ENCODE results near the gene IGF2BP2. TPM values are rescaled to one million over a fixed set of nuclear protein-coding genes. Genes with fewer than 3 reads are reported as not detected.

The IGF2BP2 gene
- total RNA-seq, 2 donors from 2014 or later = 143 to 162 TPM

GRCh38 chr3:185722881-185723280, 102.0 kb downstream of the IGF2BP2 start:
- Histone ChIP-seq H3K27me3 (ENCODE audit: control insufficient read depth, insufficient read depth, low read length, poor library complexity, severe bottlenecking) (no peaks in the 10 kb centered on the region), H3K9me3 (ENCODE audit: control insufficient read depth, low read length) (no peaks in the 10 kb centered on the region), H3K36me3 (ENCODE audit: control insufficient read depth, insufficient read depth, low read length) (peaks cover 4% of the 10 kb centered on the region), H3K4me3 (ENCODE audit: low read length) (no peak overlapping the region), H3K4me1 (ENCODE audit: control insufficient read depth, insufficient read depth, low read length) (peaks cover 14% of the 10 kb centered on the region), H3K27ac (ENCODE audit: low read depth, low read length) (no peak overlapping the region), H3K9ac (ENCODE audit: extremely low read depth, low read length, poor library complexity, severe bottlenecking) (no peak overlapping the region)
- TF ChIP-seq CTCF (conservative IDR thresholded peaks at IDR 0.05) = no peak
- WGBS, 2 experiments (ENCODE audit: insufficient coverage in 1 of 2, insufficient read length in 1 of 2) = 92 to 94% methylated on average over 3 to 5 of the region's 5 CpGs
- Mint-ChIP-seq H3K27me3 (ENCODE audit: insufficient read depth) (no peaks in the 10 kb centered on the region), H3K4me1 (peaks cover 43% of the 10 kb centered on the region), H3K36me3 (ENCODE audit: low read depth) (peaks cover 12% of the 10 kb centered on the region), H3K9me3 (no peaks in the 10 kb centered on the region), H3K4me3 (no peak overlapping the region), H3K27ac (no peak overlapping the region)
- DNase-seq = no peak

GRCh38 chr3:185721970-185722369, 102.9 kb downstream of the IGF2BP2 start:
- no peak for TF ChIP-seq CTCF (conservative IDR thresholded peaks at IDR 0.05)
- no peak overlapping the region for H3K4me3 Mint-ChIP-seq
- H3K4me1 ChIP-seq (ENCODE audit: control insufficient read depth, insufficient read depth, low read length) = peaks cover 20% of the 10 kb centered on the region
- WGBS, 2 experiments (ENCODE audit: insufficient coverage in 1 of 2, insufficient read length in 1 of 2) = 90% methylated on average over 3 of the region's 3 CpGs; no CpG with 5 or more reads in 1 of the 2 experiments
- H3K9me3 ChIP-seq (ENCODE audit: control insufficient read depth, low read length) = no peaks in the 10 kb centered on the region
- no peak for DNase-seq
- H3K9me3 Mint-ChIP-seq = no peaks in the 10 kb centered on the region
- peaks cover 43% of the 10 kb centered on the region for H3K4me1 Mint-ChIP-seq
- H3K27me3 ChIP-seq (ENCODE audit: control insufficient read depth, insufficient read depth, low read length, poor library complexity, severe bottlenecking) = no peaks in the 10 kb centered on the region
- H3K4me3 ChIP-seq (ENCODE audit: low read length) = no peak overlapping the region
- no peaks in the 10 kb centered on the region for H3K27me3 Mint-ChIP-seq (ENCODE audit: insufficient read depth)
- no peak overlapping the region for H3K27ac Mint-ChIP-seq
- H3K9ac ChIP-seq (ENCODE audit: extremely low read depth, low read length, poor library complexity, severe bottlenecking) = no peak overlapping the region
- H3K27ac ChIP-seq (ENCODE audit: low read depth, low read length) = no peak overlapping the region
- H3K36me3 ChIP-seq (ENCODE audit: control insufficient read depth, insufficient read depth, low read length) = peaks cover 4% of the 10 kb centered on the region
- H3K36me3 Mint-ChIP-seq (ENCODE audit: low read depth) = peaks cover 12% of the 10 kb centered on the region

DNA sequence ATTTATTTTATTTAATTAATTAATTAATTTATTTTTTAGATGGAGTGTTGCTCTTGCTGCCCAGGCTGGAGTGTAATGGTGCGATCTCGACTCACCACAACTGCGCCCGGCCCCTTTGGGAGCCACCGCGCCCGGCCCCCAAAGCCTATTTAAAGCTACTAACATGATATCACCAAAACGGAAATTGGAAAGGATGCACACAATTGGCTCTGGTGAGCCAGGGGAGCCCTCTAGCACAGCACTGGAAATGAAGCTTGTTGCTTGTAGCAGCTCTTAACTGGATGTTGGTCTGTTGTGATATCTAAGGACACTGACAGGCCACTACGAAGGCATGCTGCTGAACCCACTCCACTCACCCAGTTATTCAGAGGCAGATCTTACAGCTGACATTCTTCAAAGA, 104.5 kb downstream of the IGF2BP2 start:
- no peaks in the 10 kb centered on the region for H3K27me3 Mint-ChIP-seq (ENCODE audit: insufficient read depth)
- H3K27ac Mint-ChIP-seq = no peak overlapping the region
- H3K4me3 Mint-ChIP-seq = no peak overlapping the region
- no peak overlapping the region for H3K27ac ChIP-seq (ENCODE audit: low read depth, low read length)
- WGBS, 2 experiments (ENCODE audit: insufficient coverage in 1 of 2, insufficient read length in 1 of 2) = 95 to 100% methylated on average over 9 of the region's 9 CpGs
- TF ChIP-seq CTCF (conservative IDR thresholded peaks at IDR 0.05) = no peak
- H3K4me1 Mint-ChIP-seq = peaks cover 45% of the 10 kb centered on the region
- no peak overlapping the region for H3K4me3 ChIP-seq (ENCODE audit: low read length)
- H3K9me3 Mint-ChIP-seq = no peaks in the 10 kb centered on the region
- H3K27me3 ChIP-seq (ENCODE audit: control insufficient read depth, insufficient read depth, low read length, poor library complexity, severe bottlenecking) = no peaks in the 10 kb centered on the region
- no peaks in the 10 kb centered on the region for H3K9me3 ChIP-seq (ENCODE audit: control insufficient read depth, low read length)
- peaks cover 4% of the 10 kb centered on the region for H3K36me3 ChIP-seq (ENCODE audit: control insufficient read depth, insufficient read depth, low read length)
- H3K4me1 ChIP-seq (ENCODE audit: control insufficient read depth, insufficient read depth, low read length) = peaks cover 24% of the 10 kb centered on the region
- H3K9ac ChIP-seq (ENCODE audit: extremely low read depth, low read length, poor library complexity, severe bottlenecking) = no peak overlapping the region
- H3K36me3 Mint-ChIP-seq (ENCODE audit: low read depth) = peaks cover 12% of the 10 kb centered on the region
- no peak for DNase-seq

Measured in endodermal cell (in vitro differentiated cells).